ENCODE measurements around the gene TMOD3. TPM values are rescaled to one million over a fixed set of nuclear protein-coding genes. Genes with fewer than 3 reads are reported as not detected.

TMOD3 gene
- total RNA-seq, 1 donor from 2014 or later: 51.0 TPM

DNA sequence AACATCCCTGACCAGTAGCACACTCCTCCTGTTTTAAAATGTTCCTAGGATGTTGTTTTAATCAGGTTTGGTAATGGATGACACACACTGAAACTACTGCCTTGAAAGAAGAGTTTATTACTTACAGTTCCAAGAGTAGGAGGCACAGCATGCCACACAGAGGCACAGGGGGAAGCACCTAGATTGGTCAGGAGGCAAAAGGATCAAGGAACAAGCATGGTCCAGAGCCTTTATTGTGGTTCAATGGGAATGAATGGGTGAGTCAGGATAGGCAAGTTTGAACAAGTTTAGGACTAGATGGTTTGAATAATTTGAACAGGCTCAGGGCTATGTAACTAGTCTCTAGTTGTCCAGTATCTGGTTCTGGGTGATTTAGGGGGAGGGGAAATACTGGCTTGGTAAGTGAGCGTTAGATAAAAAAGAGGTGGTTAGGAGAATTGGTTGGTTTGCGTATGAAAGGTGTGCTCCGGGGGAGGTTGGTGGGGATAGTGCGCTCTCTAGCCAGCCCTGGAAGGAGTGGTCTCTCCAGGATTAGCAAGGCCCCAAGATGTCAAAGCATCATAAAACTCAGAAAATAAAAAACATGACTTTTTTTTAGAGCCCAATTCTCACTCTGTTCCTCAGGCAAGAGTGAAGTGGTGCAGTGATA lies 35.1 kb downstream of the TMOD3 start:
- Mint-ChIP-seq H3K4me1 (ENCODE audit: unreplicated experiment) (no peaks in the 10 kb centered on the region), H3K36me3 (ENCODE audit: low read depth, unreplicated experiment) (peaks cover 40% of the 10 kb centered on the region), H3K27me3 (ENCODE audit: unreplicated experiment) (no peaks in the 10 kb centered on the region), H3K27ac (ENCODE audit: unreplicated experiment) (peak overlapping the region; percentile 15), H3K4me3 (ENCODE audit: unreplicated experiment) (no peak overlapping the region), H3K9me3 (ENCODE audit: unreplicated experiment) (no peaks in the 10 kb centered on the region)
- TF ChIP-seq, protein P1, sequence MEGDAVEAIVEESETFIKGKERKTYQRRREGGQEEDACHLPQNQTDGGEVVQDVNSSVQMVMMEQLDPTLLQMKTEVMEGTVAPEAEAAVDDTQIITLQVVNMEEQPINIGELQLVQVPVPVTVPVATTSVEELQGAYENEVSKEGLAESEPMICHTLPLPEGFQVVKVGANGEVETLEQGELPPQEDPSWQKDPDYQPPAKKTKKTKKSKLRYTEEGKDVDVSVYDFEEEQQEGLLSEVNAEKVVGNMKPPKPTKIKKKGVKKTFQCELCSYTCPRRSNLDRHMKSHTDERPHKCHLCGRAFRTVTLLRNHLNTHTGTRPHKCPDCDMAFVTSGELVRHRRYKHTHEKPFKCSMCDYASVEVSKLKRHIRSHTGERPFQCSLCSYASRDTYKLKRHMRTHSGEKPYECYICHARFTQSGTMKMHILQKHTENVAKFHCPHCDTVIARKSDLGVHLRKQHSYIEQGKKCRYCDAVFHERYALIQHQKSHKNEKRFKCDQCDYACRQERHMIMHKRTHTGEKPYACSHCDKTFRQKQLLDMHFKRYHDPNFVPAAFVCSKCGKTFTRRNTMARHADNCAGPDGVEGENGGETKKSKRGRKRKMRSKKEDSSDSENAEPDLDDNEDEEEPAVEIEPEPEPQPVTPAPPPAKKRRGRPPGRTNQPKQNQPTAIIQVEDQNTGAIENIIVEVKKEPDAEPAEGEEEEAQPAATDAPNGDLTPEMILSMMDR (IDR thresholded peaks at IDR 0.05; ENCODE audit: unreplicated experiment): no peak
- DNase-seq (ENCODE audit: low spot score): no peak

DNA sequence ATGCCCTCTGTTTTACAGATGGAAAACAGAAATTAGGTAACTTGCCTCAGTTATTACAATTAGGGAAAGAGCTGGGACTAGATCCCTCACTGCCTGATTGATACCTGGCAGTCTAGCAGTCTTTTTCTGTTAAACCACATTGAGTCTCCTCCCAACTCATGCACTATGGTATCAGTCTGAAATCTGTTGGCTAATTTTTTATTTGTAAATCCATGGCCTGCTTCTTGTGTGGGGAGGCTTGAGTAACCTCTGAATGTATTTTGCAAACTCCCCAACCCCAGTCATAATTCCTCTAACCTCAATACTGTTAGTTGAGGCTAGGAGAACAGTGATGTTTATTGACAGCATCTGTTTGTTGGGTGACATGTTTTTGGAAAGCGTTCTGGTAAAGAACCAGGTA lies 35.9 kb downstream of the TMOD3 start:
- H3K9me3 Mint-ChIP-seq (ENCODE audit: unreplicated experiment): no peaks in the 10 kb centered on the region
- no peaks in the 10 kb centered on the region for H3K4me1 Mint-ChIP-seq (ENCODE audit: unreplicated experiment)
- no peak for DNase-seq (ENCODE audit: low spot score)
- peak overlapping the region; percentile 26 for H3K4me3 Mint-ChIP-seq (ENCODE audit: unreplicated experiment)
- peaks cover 37% of the 10 kb centered on the region for H3K36me3 Mint-ChIP-seq (ENCODE audit: low read depth, unreplicated experiment)
- TF ChIP-seq, protein P1 (IDR thresholded peaks at IDR 0.05; ENCODE audit: unreplicated experiment): no peak
- H3K27me3 Mint-ChIP-seq (ENCODE audit: unreplicated experiment): no peaks in the 10 kb centered on the region
- no peak overlapping the region for H3K27ac Mint-ChIP-seq (ENCODE audit: unreplicated experiment)

DNA sequence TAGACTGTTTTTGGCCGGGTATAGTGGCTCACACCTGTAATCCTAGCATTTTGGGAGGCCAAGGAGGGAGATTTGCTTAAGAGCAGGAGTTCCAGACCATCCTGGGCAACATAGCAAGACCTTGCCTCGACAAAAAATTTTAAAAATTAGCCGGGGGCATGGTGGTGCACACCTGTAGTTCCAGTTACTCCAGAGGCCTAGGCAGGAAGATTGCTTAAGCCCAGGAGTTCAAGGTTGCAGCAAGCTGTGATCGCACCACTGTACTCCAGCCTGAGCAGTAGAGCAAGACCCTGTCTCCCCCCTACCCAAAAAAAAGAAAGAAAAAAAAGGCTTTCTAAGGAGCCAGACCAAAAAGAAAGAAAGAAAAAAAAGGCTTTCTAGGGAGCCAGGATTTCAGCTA lies 36.7 kb downstream of the TMOD3 start:
- TF ChIP-seq, protein P1 (IDR thresholded peaks at IDR 0.05; ENCODE audit: unreplicated experiment): no peak
- Mint-ChIP-seq H3K4me1 (ENCODE audit: unreplicated experiment) (no peaks in the 10 kb centered on the region), H3K27me3 (ENCODE audit: unreplicated experiment) (no peaks in the 10 kb centered on the region), H3K4me3 (ENCODE audit: unreplicated experiment) (no peak overlapping the region), H3K27ac (ENCODE audit: unreplicated experiment) (no peak overlapping the region), H3K36me3 (ENCODE audit: low read depth, unreplicated experiment) (peaks cover 45% of the 10 kb centered on the region), H3K9me3 (ENCODE audit: unreplicated experiment) (no peaks in the 10 kb centered on the region)
- DNase-seq (ENCODE audit: low spot score): no peak

DNA sequence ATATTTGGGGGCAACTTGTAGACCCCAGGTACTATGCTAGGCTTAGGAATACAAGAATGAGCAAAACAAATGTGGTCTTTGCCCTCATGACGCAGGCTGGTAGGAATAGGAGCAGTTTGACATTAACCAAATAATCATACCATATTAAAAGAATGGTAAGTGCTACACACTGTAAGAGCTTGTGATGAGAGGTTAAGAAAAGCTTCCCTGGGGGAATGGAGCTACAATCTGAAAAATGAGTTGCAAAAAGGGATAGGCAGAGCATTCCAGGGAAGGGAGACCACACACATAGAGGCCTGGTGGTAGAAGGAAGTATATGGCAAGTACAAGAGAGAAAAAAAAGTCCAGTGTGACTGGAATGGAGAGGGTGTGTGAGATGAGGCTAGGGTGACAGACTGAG lies 37.3 kb downstream of the TMOD3 start:
- no peaks in the 10 kb centered on the region for H3K27me3 Mint-ChIP-seq (ENCODE audit: unreplicated experiment)
- peaks cover 4% of the 10 kb centered on the region for H3K9me3 Mint-ChIP-seq (ENCODE audit: unreplicated experiment)
- DNase-seq (ENCODE audit: low spot score): no peak
- H3K36me3 Mint-ChIP-seq (ENCODE audit: low read depth, unreplicated experiment): peaks cover 49% of the 10 kb centered on the region
- H3K4me3 Mint-ChIP-seq (ENCODE audit: unreplicated experiment): no peak overlapping the region
- H3K4me1 Mint-ChIP-seq (ENCODE audit: unreplicated experiment): no peaks in the 10 kb centered on the region
- TF ChIP-seq, protein P1 (IDR thresholded peaks at IDR 0.05; ENCODE audit: unreplicated experiment): no peak
- no peak overlapping the region for H3K27ac Mint-ChIP-seq (ENCODE audit: unreplicated experiment)

DNA sequence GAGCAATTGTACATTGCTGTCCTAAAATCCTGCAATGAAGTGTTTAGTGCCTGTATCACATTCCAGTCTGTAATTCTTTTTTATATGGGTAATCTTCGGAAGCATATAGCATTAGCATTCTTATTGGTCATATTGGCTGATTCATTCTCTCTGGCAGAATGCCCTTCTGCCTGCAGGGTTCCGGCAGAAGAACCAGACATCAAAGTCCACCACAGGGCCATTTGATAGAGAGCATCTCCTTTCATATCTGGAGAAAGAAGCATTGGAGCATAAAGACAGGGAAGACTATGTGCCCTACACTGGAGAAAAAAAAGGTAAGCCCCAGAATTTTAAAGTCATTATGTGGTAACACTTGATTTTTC lies 39.6 kb downstream of the TMOD3 start:
- Mint-ChIP-seq H3K4me3 (ENCODE audit: unreplicated experiment) (no peak overlapping the region), H3K36me3 (ENCODE audit: low read depth, unreplicated experiment) (peaks cover 41% of the 10 kb centered on the region), H3K27ac (ENCODE audit: unreplicated experiment) (no peak overlapping the region), H3K27me3 (ENCODE audit: unreplicated experiment) (no peaks in the 10 kb centered on the region), H3K4me1 (ENCODE audit: unreplicated experiment) (no peaks in the 10 kb centered on the region), H3K9me3 (ENCODE audit: unreplicated experiment) (peaks cover 4% of the 10 kb centered on the region)
- no peak for DNase-seq (ENCODE audit: low spot score)
- TF ChIP-seq, protein P1 (IDR thresholded peaks at IDR 0.05; ENCODE audit: unreplicated experiment): no peak

Measured in endothelial cell (in vitro differentiated cells).